ENCODE measurements around the gene FMR1. TPM values are rescaled to one million over a fixed set of nuclear protein-coding genes. Genes with fewer than 3 reads are reported as not detected.

FMR1 gene
- total and polyA plus RNA-seq, 3 donors from 2014 or later, result 30.0 to 49.9 (median 45.4) TPM

DNA sequence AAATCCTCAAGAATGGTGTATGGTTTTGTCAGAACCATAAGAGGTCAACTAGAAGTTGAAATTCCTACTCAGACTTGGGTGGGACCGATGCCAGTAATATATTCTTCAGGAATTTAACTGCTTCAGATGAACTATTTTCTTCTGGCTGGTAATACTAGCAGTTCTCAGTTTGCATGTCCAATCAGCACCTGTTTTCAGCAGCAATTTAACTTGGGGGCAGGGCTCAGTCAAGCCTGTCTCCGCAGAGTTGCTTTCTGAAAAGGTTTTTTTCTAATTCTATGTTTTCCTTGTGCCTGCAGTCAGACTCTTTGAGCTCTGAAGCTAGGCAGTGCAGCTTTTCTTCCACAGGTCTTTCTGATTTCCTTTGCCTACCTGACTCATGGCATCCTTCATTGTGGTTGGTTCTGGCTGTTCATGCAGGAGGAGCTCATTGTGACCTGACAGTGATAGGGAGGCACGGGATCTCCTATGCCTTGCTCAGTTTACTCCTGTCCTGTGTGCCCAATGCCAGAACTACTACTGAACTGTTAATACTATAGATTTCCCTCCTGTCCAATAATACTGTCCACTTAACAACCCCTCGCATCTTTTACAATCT lies 17.3 kb upstream of the FMR1 start:
- intact Hi-C loops (cut with DNase I; ENCODE audit: low total_unique reads), result no loop called here
- no peaks in the 10 kb centered on the region for H3K9me3 ChIP-seq
- no peaks in the 10 kb centered on the region for H3K27me3 ChIP-seq
- no peak for DNase-seq
- TF ChIP-seq POLR2A (IDR thresholded peaks at IDR 0.05) (no peak), CTCF (IDR thresholded peaks at IDR 0.05) (no peak)
- WGBS, 2 donors, result 34 to 49% methylated on average over 4 of the region's 4 CpGs
- H3K36me3 ChIP-seq (ENCODE audit: low read depth, missing control alignments), result no peaks in the 10 kb centered on the region
- no peak overlapping the region for H3K4me3 ChIP-seq
- no peaks in the 10 kb centered on the region for H3K4me1 ChIP-seq
- H3K27ac ChIP-seq, result no peak overlapping the region

GRCh38 chrX:147897117-147897516 lies 14.6 kb upstream of the FMR1 start:
- Histone ChIP-seq H3K27me3 (no peaks in the 10 kb centered on the region), H3K4me1 (no peaks in the 10 kb centered on the region), H3K9me3 (no peaks in the 10 kb centered on the region), H3K4me3 (no peak overlapping the region), H3K36me3 (ENCODE audit: low read depth, missing control alignments) (no peaks in the 10 kb centered on the region), H3K27ac (no peak overlapping the region)
- 77 to 83% methylated on average over 5 to 31 of the region's 31 CpGs for WGBS, 2 donors
- DNase-seq, result no peak
- TF ChIP-seq CTCF (IDR thresholded peaks at IDR 0.05) (no peak), POLR2A (IDR thresholded peaks at IDR 0.05) (no peak)
- intact Hi-C loops (cut with DNase I; ENCODE audit: low total_unique reads), result no loop called here

- H3K27ac ChIP-seq, result no peak overlapping the region
- H3K4me1 ChIP-seq, result no peaks in the 10 kb centered on the region
- 63 to 64% methylated on average over 1 of the region's 1 CpG for WGBS, 2 donors
- no peaks in the 10 kb centered on the region for H3K9me3 ChIP-seq
- no peaks in the 10 kb centered on the region for H3K27me3 ChIP-seq
- no peaks in the 10 kb centered on the region for H3K36me3 ChIP-seq (ENCODE audit: low read depth, missing control alignments)
- no peak for TF ChIP-seq POLR2A (IDR thresholded peaks at IDR 0.05)
- no peak for TF ChIP-seq CTCF (IDR thresholded peaks at IDR 0.05)
- H3K4me3 ChIP-seq, result no peak overlapping the region
- no peak for DNase-seq
- intact Hi-C loops (cut with DNase I; ENCODE audit: low total_unique reads), result no loop called here
Measured at GRCh38 chrX:147898951-147899350, 12.8 kb upstream of the FMR1 start.

GRCh38 chrX:147899379-147900114 lies 12.2 kb upstream of the FMR1 start:
- TF ChIP-seq POLR2A (IDR thresholded peaks at IDR 0.05), result no peak
- no peak for TF ChIP-seq CTCF (IDR thresholded peaks at IDR 0.05)

More at GRCh38 chrX:147899379-147900114, 12.2 kb upstream of the FMR1 start:
- DNase-seq, result no peak
- no peaks in the 10 kb centered on the region for H3K4me1 ChIP-seq
- H3K9me3 ChIP-seq, result no peaks in the 10 kb centered on the region
- no peak overlapping the region for H3K27ac ChIP-seq
- H3K36me3 ChIP-seq (ENCODE audit: low read depth, missing control alignments), result no peaks in the 10 kb centered on the region
- intact Hi-C loops (cut with DNase I; ENCODE audit: low total_unique reads), result no loop called here
- WGBS, 2 donors, result 67 to 72% methylated on average over 1 to 2 of the region's 2 CpGs
- no peak overlapping the region for H3K4me3 ChIP-seq
- no peaks in the 10 kb centered on the region for H3K27me3 ChIP-seq

Measured in testis (tissue), 3 donors.